H1 (cell line): ENCODE measurements around the gene MED12L.

Experiments
- CTCF ChIP-seq, 3 experiments: IDR thresholded peaks; 1 replicate in 2 of 3; 2 replicates in 1 of 3; pipeline versions ENCODE4 v1.5.1 to v1.6.1; 2011; ENCODE audit warnings: low read length in 3 of 3, mild to moderate bottlenecking in 3 of 3, inconsistent platforms in 2 of 3, low read depth in 1 of 3, moderate library complexity in 1 of 3; ENCODE audit not compliant: insufficient read depth in 1 of 3; ENCODE audit errors: control extremely low read depth in 1 of 3
- EZH2 ChIP-seq: fragments of 200-600 bp; sonication (generic); IDR thresholded peaks from 2 replicates; pipeline ENCODE4 v1.7.1; 2012; ENCODE audit warnings: low read depth, mild to moderate bottlenecking, moderate library complexity, low read length, inconsistent platforms; ENCODE audit not compliant: severe bottlenecking
- HDAC2 ChIP-seq, 2 experiments: fragments of 300-600 bp in 1 of 2; sonication (generic) in 1 of 2; IDR thresholded peaks; 2 replicates each; pipeline ENCODE4 v1.6.1; 2011 to 2012; ENCODE audit warnings: low read depth in 2 of 2, low read length in 2 of 2, mild to moderate bottlenecking in 2 of 2, moderate library complexity in 2 of 2, borderline replicate concordance in 1 of 2, inconsistent platforms in 1 of 2
- JUND ChIP-seq: IDR thresholded peaks from 2 replicates; pipeline ENCODE4 v1.6.1; 2011; ENCODE audit warnings: mild to moderate bottlenecking, improper control_type of control experiment, low read length
- KDM1A ChIP-seq: fragments of 200-600, 300-600 bp; sonication (generic); IDR thresholded peaks from 2 replicates; pipeline ENCODE4 v1.7.1; 2016; ENCODE audit warnings: mild to moderate bottlenecking, low read length, borderline replicate concordance
- KDM5A ChIP-seq: fragments of 200-600 bp; IDR thresholded peaks from 2 replicates; pipeline ENCODE4 v1.7.1; 2012; ENCODE audit warnings: mild to moderate bottlenecking, low read length, inconsistent platforms, mixed read lengths
- MAFK ChIP-seq: IDR thresholded peaks from 2 replicates; pipeline ENCODE4 v1.6.1; 2012; ENCODE audit warnings: low read depth, mild to moderate bottlenecking, improper control_type of control experiment, low read length
- MAX ChIP-seq: IDR thresholded peaks from 2 replicates; pipeline ENCODE4 v1.6.1; 2012; ENCODE audit warnings: inconsistent platforms
- POLR2A ChIP-seq, 2 experiments: IDR thresholded peaks; 1 replicate in 1 of 2; 2 replicates in 1 of 2; pipeline ENCODE4 v1.6.1; 2011; ENCODE audit warnings: low read depth in 2 of 2, low read length in 2 of 2, mild to moderate bottlenecking in 2 of 2; ENCODE audit errors: control extremely low read depth in 1 of 2
- RFX5 ChIP-seq: IDR thresholded peaks from 2 replicates; pipeline ENCODE4 v1.6.1; 2011; ENCODE audit warnings: low read depth, low read length, improper control_type of control experiment, borderline replicate concordance
- TAF1 ChIP-seq: IDR thresholded peaks from 2 replicates; pipeline ENCODE4 v1.6.1; 2011; ENCODE audit warnings: mild to moderate bottlenecking, low read depth, low read length
- TEAD4 ChIP-seq: IDR thresholded peaks from 2 replicates; pipeline ENCODE4 v1.6.1; 2012; ENCODE audit warnings: low read depth, low read length, inconsistent platforms, mixed read lengths
- ZNF274 ChIP-seq: IDR thresholded peaks from 2 replicates; pipeline ENCODE4 v1.7.0; 2012; ENCODE audit warnings: low read length, borderline replicate concordance; ENCODE audit errors: extremely low read depth

- no peak for TF ChIP-seq CTCF (IDR thresholded peaks at IDR 0.05; ENCODE audit: control extremely low read depth in 1 of 3, insufficient read depth in 1 of 3, low read depth in 1 of 3, low read length in 3 of 3)
- TF ChIP-seq KDM5A: no peak
- no peak for TF ChIP-seq POLR2A (IDR thresholded peaks at IDR 0.05; ENCODE audit: control extremely low read depth in 1 of 2, low read depth in 2 of 2, low read length in 2 of 2)
- no peak for TF ChIP-seq MAX
- TF ChIP-seq EZH2: no peak
- TF ChIP-seq TEAD4: no peak
- no peak for TF ChIP-seq MAFK
- TF ChIP-seq JUND: no peak
- no peak for TF ChIP-seq TAF1
- TF ChIP-seq RFX5: no peak
- TF ChIP-seq HDAC2 (IDR thresholded peaks at IDR 0.05; ENCODE audit: borderline replicate concordance in 1 of 2, low read depth in 2 of 2, low read length in 2 of 2): no peak
- TF ChIP-seq ZNF274: no peak
- TF ChIP-seq KDM1A: no peak
These were observed 171.3 kb downstream of the MED12L start for GRCh38 chr3:151256749-151257148.
